ENCODE results near the gene BCR.

The BCR gene

GRCh38 chr22:23161029-23161428, 19.3 kb upstream of the BCR start:
- H3K4me3 ChIP-seq (ENCODE audit: low read depth, low read length) = no peak overlapping the region
- H3K4me1 ChIP-seq (ENCODE audit: control insufficient read depth, insufficient read depth, low read length, unreplicated experiment) = no peaks in the 10 kb centered on the region
- no peaks in the 10 kb centered on the region for H3K36me3 ChIP-seq (ENCODE audit: insufficient read depth, low read length)
- H2AFZ ChIP-seq (ENCODE audit: low read length, unreplicated experiment) = no peak overlapping the region
- no peaks in the 10 kb centered on the region for H3K27me3 ChIP-seq (ENCODE audit: insufficient read depth, low read length)
- no peak overlapping the region for H3K27ac ChIP-seq (ENCODE audit: low read depth, low read length)
- no peaks in the 10 kb centered on the region for H3K79me2 ChIP-seq (ENCODE audit: control insufficient read depth, insufficient read depth, low read length, unreplicated experiment)

- no peak overlapping the region for H2AFZ ChIP-seq (ENCODE audit: low read length, unreplicated experiment)
- no peaks in the 10 kb centered on the region for H3K4me1 ChIP-seq (ENCODE audit: control insufficient read depth, insufficient read depth, low read length, unreplicated experiment)
- no peaks in the 10 kb centered on the region for H3K79me2 ChIP-seq (ENCODE audit: control insufficient read depth, insufficient read depth, low read length, unreplicated experiment)
- no peak overlapping the region for H3K27ac ChIP-seq (ENCODE audit: low read depth, low read length)
- H3K4me3 ChIP-seq (ENCODE audit: low read depth, low read length) = no peak overlapping the region
- no peaks in the 10 kb centered on the region for H3K27me3 ChIP-seq (ENCODE audit: insufficient read depth, low read length)
- H3K36me3 ChIP-seq (ENCODE audit: insufficient read depth, low read length) = no peaks in the 10 kb centered on the region
Observed at GRCh38 chr22:23161574-23161973, 18.7 kb upstream of the BCR start.

- Histone ChIP-seq H3K4me1 (ENCODE audit: control insufficient read depth, insufficient read depth, low read length, unreplicated experiment) (no peaks in the 10 kb centered on the region), H3K36me3 (ENCODE audit: insufficient read depth, low read length) (no peaks in the 10 kb centered on the region), H3K27me3 (ENCODE audit: insufficient read depth, low read length) (no peaks in the 10 kb centered on the region), H3K27ac (ENCODE audit: low read depth, low read length) (no peak overlapping the region), H3K79me2 (ENCODE audit: control insufficient read depth, insufficient read depth, low read length, unreplicated experiment) (no peaks in the 10 kb centered on the region), H3K4me3 (ENCODE audit: low read depth, low read length) (no peak overlapping the region), H2AFZ (ENCODE audit: low read length, unreplicated experiment) (no peak overlapping the region)
Observed at GRCh38 chr22:23163665-23164064, 16.6 kb upstream of the BCR start.

GRCh38 chr22:23164091-23164490, 16.2 kb upstream of the BCR start:
- no peak overlapping the region for H2AFZ ChIP-seq (ENCODE audit: low read length, unreplicated experiment)
- no peaks in the 10 kb centered on the region for H3K4me1 ChIP-seq (ENCODE audit: control insufficient read depth, insufficient read depth, low read length, unreplicated experiment)
- no peaks in the 10 kb centered on the region for H3K79me2 ChIP-seq (ENCODE audit: control insufficient read depth, insufficient read depth, low read length, unreplicated experiment)
- no peak overlapping the region for H3K27ac ChIP-seq (ENCODE audit: low read depth, low read length)
- H3K36me3 ChIP-seq (ENCODE audit: insufficient read depth, low read length) = no peaks in the 10 kb centered on the region
- no peaks in the 10 kb centered on the region for H3K27me3 ChIP-seq (ENCODE audit: insufficient read depth, low read length)
- no peak overlapping the region for H3K4me3 ChIP-seq (ENCODE audit: low read depth, low read length)

GRCh38 chr22:23166042-23166831, 14.1 kb upstream of the BCR start:
- Histone ChIP-seq H3K27ac (ENCODE audit: low read depth, low read length) (no peak overlapping the region), H2AFZ (ENCODE audit: low read length, unreplicated experiment) (no peak overlapping the region), H3K4me1 (ENCODE audit: control insufficient read depth, insufficient read depth, low read length, unreplicated experiment) (no peaks in the 10 kb centered on the region), H3K36me3 (ENCODE audit: insufficient read depth, low read length) (no peaks in the 10 kb centered on the region), H3K79me2 (ENCODE audit: control insufficient read depth, insufficient read depth, low read length, unreplicated experiment) (no peaks in the 10 kb centered on the region), H3K4me3 (ENCODE audit: low read depth, low read length) (no peak overlapping the region), H3K27me3 (ENCODE audit: insufficient read depth, low read length) (no peaks in the 10 kb centered on the region)

GRCh38 chr22:23166841-23167616, 13.3 kb upstream of the BCR start:
- Histone ChIP-seq H2AFZ (ENCODE audit: low read length, unreplicated experiment) (no peak overlapping the region), H3K4me1 (ENCODE audit: control insufficient read depth, insufficient read depth, low read length, unreplicated experiment) (no peaks in the 10 kb centered on the region), H3K79me2 (ENCODE audit: control insufficient read depth, insufficient read depth, low read length, unreplicated experiment) (no peaks in the 10 kb centered on the region), H3K27ac (ENCODE audit: low read depth, low read length) (no peak overlapping the region), H3K27me3 (ENCODE audit: insufficient read depth, low read length) (no peaks in the 10 kb centered on the region), H3K4me3 (ENCODE audit: low read depth, low read length) (no peak overlapping the region), H3K36me3 (ENCODE audit: insufficient read depth, low read length) (no peaks in the 10 kb centered on the region)

- Histone ChIP-seq H3K27me3 (ENCODE audit: insufficient read depth, low read length) (no peaks in the 10 kb centered on the region), H3K27ac (ENCODE audit: low read depth, low read length) (no peak overlapping the region), H3K79me2 (ENCODE audit: control insufficient read depth, insufficient read depth, low read length, unreplicated experiment) (no peaks in the 10 kb centered on the region), H3K4me1 (ENCODE audit: control insufficient read depth, insufficient read depth, low read length, unreplicated experiment) (no peaks in the 10 kb centered on the region), H3K36me3 (ENCODE audit: insufficient read depth, low read length) (no peaks in the 10 kb centered on the region), H3K4me3 (ENCODE audit: low read depth, low read length) (no peak overlapping the region), H2AFZ (ENCODE audit: low read length, unreplicated experiment) (no peak overlapping the region)
Observed at GRCh38 chr22:23168391-23169042, 11.8 kb upstream of the BCR start.

- H3K36me3 ChIP-seq (ENCODE audit: insufficient read depth, low read length) = no peaks in the 10 kb centered on the region
- no peaks in the 10 kb centered on the region for H3K27me3 ChIP-seq (ENCODE audit: insufficient read depth, low read length)
Observed at GRCh38 chr22:23169043-23169406, 11.3 kb upstream of the BCR start.

GRCh38 chr22:23175817-23176644, 4.3 kb upstream of the BCR start:
- no peak overlapping the region for H3K4me3 ChIP-seq (ENCODE audit: low read depth, low read length)
- no peaks in the 10 kb centered on the region for H3K27me3 ChIP-seq (ENCODE audit: insufficient read depth, low read length)
- H3K4me1 ChIP-seq (ENCODE audit: control insufficient read depth, insufficient read depth, low read length, unreplicated experiment) = peaks cover 13% of the 10 kb centered on the region

More at GRCh38 chr22:23169043-23169406, 11.3 kb upstream of the BCR start:
- no peaks in the 10 kb centered on the region for H3K79me2 ChIP-seq (ENCODE audit: control insufficient read depth, insufficient read depth, low read length, unreplicated experiment)
- H3K27ac ChIP-seq (ENCODE audit: low read depth, low read length) = no peak overlapping the region
- H3K4me1 ChIP-seq (ENCODE audit: control insufficient read depth, insufficient read depth, low read length, unreplicated experiment) = no peaks in the 10 kb centered on the region
- H3K4me3 ChIP-seq (ENCODE audit: low read depth, low read length) = no peak overlapping the region
- H2AFZ ChIP-seq (ENCODE audit: low read length, unreplicated experiment) = no peak overlapping the region

GRCh38 chr22:23176645-23177027, 3.7 kb upstream of the BCR start:
- Histone ChIP-seq H3K36me3 (ENCODE audit: insufficient read depth, low read length) (no peaks in the 10 kb centered on the region), H3K27me3 (ENCODE audit: insufficient read depth, low read length) (no peaks in the 10 kb centered on the region), H3K4me1 (ENCODE audit: control insufficient read depth, insufficient read depth, low read length, unreplicated experiment) (peaks cover 16% of the 10 kb centered on the region), H3K27ac (ENCODE audit: low read depth, low read length) (no peak overlapping the region), H3K4me3 (ENCODE audit: low read depth, low read length) (no peak overlapping the region), H3K79me2 (ENCODE audit: control insufficient read depth, insufficient read depth, low read length, unreplicated experiment) (peaks cover 5% of the 10 kb centered on the region), H2AFZ (ENCODE audit: low read length, unreplicated experiment) (no peak overlapping the region)

More at GRCh38 chr22:23175817-23176644, 4.3 kb upstream of the BCR start:
- no peaks in the 10 kb centered on the region for H3K79me2 ChIP-seq (ENCODE audit: control insufficient read depth, insufficient read depth, low read length, unreplicated experiment)
- H3K36me3 ChIP-seq (ENCODE audit: insufficient read depth, low read length) = no peaks in the 10 kb centered on the region
- no peak overlapping the region for H3K27ac ChIP-seq (ENCODE audit: low read depth, low read length)
- no peak overlapping the region for H2AFZ ChIP-seq (ENCODE audit: low read length, unreplicated experiment)
